Measurements from ENCODE around the gene PHLDB3. TPM values are rescaled to one million over a fixed set of nuclear protein-coding genes. Genes with fewer than 3 reads are reported as not detected.

PHLDB3 gene
- total RNA-seq, 1 experiment from 2014 or later: 6.7 TPM

GRCh38 chr19:43474986-43475705, 29.4 kb downstream of the PHLDB3 start:
- no TSS peak for BruUV-seq (replicated peaks)

GRCh38 chr19:43474487-43474886, 30.1 kb downstream of the PHLDB3 start:
- ATAC-seq: no peak
- ChIA-PET POLR2A (interaction anchor here (0.7 to 0.9 kb wide), 2 partner anchors 11 to 30 kb away, joined by 3 read pairs; partner anchors contain the start of gene PHLDB3), CTCF (no interaction called here)
- peak overlapping the region; percentile 63; the same call in 1 of the 2 replicates for H3K27ac ChIP-seq (ENCODE audit: low read length)
- no peak for TF ChIP-seq SIN3A (IDR thresholded peaks at IDR 0.05; ENCODE audit: borderline replicate concordance, insufficient read depth, low read depth, low read length)
- TF ChIP-seq REST (IDR thresholded peaks at IDR 0.05; ENCODE audit: insufficient read depth in 1 of 2, low read depth in 2 of 2, low read length in 1 of 2): no peak
- TF ChIP-seq TCF7L2 (IDR thresholded peaks at IDR 0.05; ENCODE audit: low read depth, low read length): no peak
- H3K4me1 ChIP-seq (ENCODE audit: control insufficient read depth, insufficient read depth, low read length): 0 out of 2 replicates have a peak, but pooled peaks cover 2% of the 10 kb centered on the region
- no peaks in the 10 kb centered on the region for H3K27me3 ChIP-seq (ENCODE audit: control insufficient read depth, insufficient read depth, low read length)
- DNase-seq (ENCODE audit: low read depth, low spot score): no peak
- H3K4me3 ChIP-seq (ENCODE audit: low read depth in 2 of 2, low read length in 2 of 2): peak overlapping the region; percentile 43 to 58; a peak in 3 of 4 replicates
- H3K36me3 ChIP-seq (ENCODE audit: control insufficient read depth, insufficient read depth, low read length): no peaks in the 10 kb centered on the region
- H3K9me3 ChIP-seq (ENCODE audit: control insufficient read depth, insufficient read depth, low read depth, low read length): no peaks in the 10 kb centered on the region
- in situ Hi-C loops (cut with HindIII; ENCODE audit: low pct_unique_long_range_greater_than_20kb, low sequenced_read_pairs): no loop called here
- intact Hi-C loops (cut with micrococcal nuclease; ENCODE audit: unreplicated experiment): no loop called here
- no TSS peak for BruUV-seq (replicated peaks)

More at GRCh38 chr19:43474986-43475705, 29.4 kb downstream of the PHLDB3 start:
- peak overlapping the region; percentile 82 for H3K27ac ChIP-seq (ENCODE audit: low read length)
- 0 out of 2 replicates have a peak, but pooled peaks cover 2% of the 10 kb centered on the region for H3K4me1 ChIP-seq (ENCODE audit: control insufficient read depth, insufficient read depth, low read length)
- H3K4me3 ChIP-seq (ENCODE audit: low read depth in 2 of 2, low read length in 2 of 2): peak overlapping the region; percentile 43 to 58
- no peaks in the 10 kb centered on the region for H3K36me3 ChIP-seq (ENCODE audit: control insufficient read depth, insufficient read depth, low read length)
- peak; percentile 92 for ATAC-seq
- no peaks in the 10 kb centered on the region for H3K9me3 ChIP-seq (ENCODE audit: control insufficient read depth, insufficient read depth, low read depth, low read length)
- H3K27me3 ChIP-seq (ENCODE audit: control insufficient read depth, insufficient read depth, low read length): no peaks in the 10 kb centered on the region
- ChIA-PET CTCF (no interaction called here), POLR2A (interaction anchor here (0.9 kb wide), 1 partner anchor 11 kb away, joined by 3 read pairs; no protein-coding TSS in a partner anchor)
- intact Hi-C loops (cut with micrococcal nuclease; ENCODE audit: unreplicated experiment): no loop called here
- in situ Hi-C loops (cut with HindIII; ENCODE audit: low pct_unique_long_range_greater_than_20kb, low sequenced_read_pairs): no loop called here
- DNase-seq (ENCODE audit: low read depth, low spot score): peak; percentile 54
- TF ChIP-seq CTCF (IDR thresholded peaks at IDR 0.05) (no peak), REST (IDR thresholded peaks at IDR 0.05; ENCODE audit: insufficient read depth in 1 of 2, low read depth in 2 of 2, low read length in 1 of 2) (no peak), POLR2AphosphoS5 (IDR thresholded peaks at IDR 0.05; ENCODE audit: low read depth, low read length) (peak; percentile 39; the same call in 1 of the 2 replicates), SIN3A (IDR thresholded peaks at IDR 0.05; ENCODE audit: borderline replicate concordance, insufficient read depth, low read depth, low read length) (no peak), TCF7L2 (IDR thresholded peaks at IDR 0.05; ENCODE audit: low read depth, low read length) (no peak)

All from Panc1 (cell line).